OCI-LY1 (cell line): ENCODE data around the gene MAP4K3.

Experiments
- H2AFZ ChIP-seq: fragments of 200-600 bp; sonication (generic), shearing (Covaris generic); 2 replicates; pipeline ENCODE4 v1.6.0; 2014; ENCODE audit warnings: antibody characterized with exemption, mild to moderate bottlenecking, low read length
- H3F3A ChIP-seq: fragments of 200-600 bp; sonication (generic), shearing (Covaris generic); 2 replicates; pipeline ENCODE4 v1.6.0; 2014; ENCODE audit warnings: mild to moderate bottlenecking, antibody characterized with exemption, low read length, moderate library complexity; ENCODE audit not compliant: insufficient read depth
- H3K27ac ChIP-seq: fragments of 200-600 bp; sonication (generic); 2 replicates; pipeline ENCODE4 v1.5.1; 2014; ENCODE audit warnings: low read length, mixed run types, mild to moderate bottlenecking, low read depth; ENCODE audit not compliant: poor library complexity, severe bottlenecking
- H3K27me3 ChIP-seq: fragments of 200-600 bp; sonication (generic); 2 replicates; pipeline ENCODE4 v1.6.0; 2014; ENCODE audit warnings: antibody characterized with exemption, mild to moderate bottlenecking, low read length, moderate library complexity; ENCODE audit not compliant: insufficient read depth
- H3K36me3 ChIP-seq: fragments of 200-600 bp; sonication (generic); 2 replicates; pipeline ENCODE4 v1.6.1; 2014; ENCODE audit warnings: mild to moderate bottlenecking, antibody characterized with exemption, low read length, moderate library complexity, mixed read lengths; ENCODE audit not compliant: insufficient read depth
- H3K4me1 ChIP-seq: fragments of 200-600 bp; sonication (generic); 2 replicates; pipeline ENCODE4 v1.5.1; 2014; ENCODE audit warnings: mild to moderate bottlenecking, low read length, moderate library complexity; ENCODE audit not compliant: insufficient read depth, severe bottlenecking
- H3K4me2 ChIP-seq: fragments of 200-600 bp; sonication (generic), shearing (Covaris generic); 2 replicates; pipeline ENCODE4 v1.6.1; 2014; ENCODE audit warnings: low read length
- H3K4me3 ChIP-seq: fragments of 200-600 bp; sonication (generic); 2 replicates; pipeline ENCODE4 v1.5.1; 2014; ENCODE audit warnings: low read length, low read depth, mild to moderate bottlenecking, mixed read lengths; ENCODE audit not compliant: poor library complexity, severe bottlenecking
- H3K79me2 ChIP-seq: fragments of 200-600 bp; shearing (Covaris generic); 2 replicates; pipeline ENCODE4 v1.6.1; 2016; ENCODE audit warnings: mixed run types, low read length, mixed read lengths; ENCODE audit not compliant: insufficient read depth
- H3K9ac ChIP-seq: fragments of 200-600 bp; sonication (generic), shearing (Covaris generic); 2 replicates; pipeline ENCODE4 v1.6.1; 2014; ENCODE audit warnings: mild to moderate bottlenecking, low read length, mixed read lengths
- H3K9me2 ChIP-seq: fragments of 200-600 bp; sonication (generic), shearing (Covaris generic); 2 replicates; pipeline ENCODE4 v1.6.1; 2014; ENCODE audit warnings: low read depth, mild to moderate bottlenecking, low read length, mixed read lengths
- H3K9me3 ChIP-seq: fragments of 200-600 bp; shearing (Covaris generic); 2 replicates; pipeline ENCODE4 v1.6.1; 2014; ENCODE audit warnings: low read length, mixed read lengths
- H4K20me1 ChIP-seq: fragments of 200-600 bp; sonication (generic), shearing (Covaris generic); 2 replicates; pipeline ENCODE4 v1.6.0; 2016; ENCODE audit warnings: mild to moderate bottlenecking, low read length; ENCODE audit not compliant: insufficient read depth
- EZH2 ChIP-seq: fragments of 200-600 bp; sonication (generic), shearing (Covaris generic); IDR thresholded peaks from 2 replicates; pipeline ENCODE4 v1.8.0; 2017; ENCODE audit warnings: borderline replicate concordance, mixed run types, mild to moderate bottlenecking, antibody characterized with exemption, low read length, moderate library complexity, mixed read lengths
- TF ChIP-seq, protein P1 (sequence below): fragments of 200-600 bp; sonication (generic), shearing (Covaris generic); IDR thresholded peaks from 2 replicates; pipeline ENCODE4 v1.5.1; 2017; ENCODE audit warnings: mild to moderate bottlenecking, antibody characterized with exemption, low read length, moderate library complexity, mixed read lengths

The MAP4K3 gene

GRCh38 chr2:39220136-39220535 lies 216.9 kb downstream of the MAP4K3 start:
- Histone ChIP-seq H3K4me2 (no peak overlapping the region), H3K79me2 (no peaks in the 10 kb centered on the region), H3F3A (no peaks in the 10 kb centered on the region), H3K27me3 (no peaks in the 10 kb centered on the region), H3K27ac (no peak overlapping the region), H3K4me1 (no peaks in the 10 kb centered on the region), H3K4me3 (no peak overlapping the region), H3K36me3 (no peaks in the 10 kb centered on the region), H4K20me1 (no peaks in the 10 kb centered on the region), H3K9me3 (no peaks in the 10 kb centered on the region), H3K9me2 (no peaks in the 10 kb centered on the region), H2AFZ (no peak overlapping the region), H3K9ac (no peak overlapping the region)
- TF ChIP-seq, protein P1, sequence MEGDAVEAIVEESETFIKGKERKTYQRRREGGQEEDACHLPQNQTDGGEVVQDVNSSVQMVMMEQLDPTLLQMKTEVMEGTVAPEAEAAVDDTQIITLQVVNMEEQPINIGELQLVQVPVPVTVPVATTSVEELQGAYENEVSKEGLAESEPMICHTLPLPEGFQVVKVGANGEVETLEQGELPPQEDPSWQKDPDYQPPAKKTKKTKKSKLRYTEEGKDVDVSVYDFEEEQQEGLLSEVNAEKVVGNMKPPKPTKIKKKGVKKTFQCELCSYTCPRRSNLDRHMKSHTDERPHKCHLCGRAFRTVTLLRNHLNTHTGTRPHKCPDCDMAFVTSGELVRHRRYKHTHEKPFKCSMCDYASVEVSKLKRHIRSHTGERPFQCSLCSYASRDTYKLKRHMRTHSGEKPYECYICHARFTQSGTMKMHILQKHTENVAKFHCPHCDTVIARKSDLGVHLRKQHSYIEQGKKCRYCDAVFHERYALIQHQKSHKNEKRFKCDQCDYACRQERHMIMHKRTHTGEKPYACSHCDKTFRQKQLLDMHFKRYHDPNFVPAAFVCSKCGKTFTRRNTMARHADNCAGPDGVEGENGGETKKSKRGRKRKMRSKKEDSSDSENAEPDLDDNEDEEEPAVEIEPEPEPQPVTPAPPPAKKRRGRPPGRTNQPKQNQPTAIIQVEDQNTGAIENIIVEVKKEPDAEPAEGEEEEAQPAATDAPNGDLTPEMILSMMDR, result no peak
- no peak for TF ChIP-seq EZH2

DNA sequence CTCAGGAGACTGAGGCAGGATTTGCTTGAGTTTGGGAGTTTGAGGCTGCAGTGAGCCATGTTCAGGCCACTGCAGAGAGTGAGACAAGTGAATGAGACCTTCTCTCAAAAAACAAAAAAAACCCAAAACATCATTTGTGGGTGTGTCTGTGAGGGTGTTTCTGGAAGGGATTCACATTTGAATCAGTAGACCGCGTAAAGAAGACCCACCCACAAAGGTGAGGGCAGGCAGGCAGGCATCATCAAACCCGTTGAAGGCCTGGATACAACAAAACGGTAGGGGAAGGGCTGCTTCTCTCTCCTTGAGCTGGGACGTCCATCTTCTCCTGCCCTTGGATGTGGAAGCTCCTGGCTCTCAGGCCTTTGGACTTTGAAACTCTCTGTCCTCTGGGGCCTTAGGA lies 218.7 kb downstream of the MAP4K3 start:
- Histone ChIP-seq H3K27me3 (no peaks in the 10 kb centered on the region), H3K9ac (no peak overlapping the region), H3K9me3 (no peaks in the 10 kb centered on the region), H3K4me1 (no peaks in the 10 kb centered on the region), H4K20me1 (no peaks in the 10 kb centered on the region), H3K27ac (no peak overlapping the region), H3K4me2 (no peak overlapping the region), H3K36me3 (no peaks in the 10 kb centered on the region), H2AFZ (no peak overlapping the region), H3K79me2 (no peaks in the 10 kb centered on the region), H3F3A (no peaks in the 10 kb centered on the region), H3K4me3 (no peak overlapping the region), H3K9me2 (no peaks in the 10 kb centered on the region)
- TF ChIP-seq, protein P1, result no peak
- TF ChIP-seq EZH2, result no peak

- Histone ChIP-seq H3K9ac (no peak overlapping the region), H3K9me3 (no peaks in the 10 kb centered on the region), H3K9me2 (no peaks in the 10 kb centered on the region), H2AFZ (no peak overlapping the region), H3K79me2 (no peaks in the 10 kb centered on the region), H3K27me3 (no peaks in the 10 kb centered on the region), H3K27ac (no peak overlapping the region), H3K4me1 (no peaks in the 10 kb centered on the region), H3K4me3 (no peak overlapping the region), H3K36me3 (no peaks in the 10 kb centered on the region), H3K4me2 (no peak overlapping the region), H3F3A (no peaks in the 10 kb centered on the region), H4K20me1 (no peaks in the 10 kb centered on the region)
- no peak for TF ChIP-seq EZH2
- TF ChIP-seq, protein P1, result no peak
Measured at GRCh38 chr2:39217192-39217550, 219.9 kb downstream of the MAP4K3 start.
